Hematopoietic multipotent progenitor cell treated with erythropoietin and hydrocortisone succinate and interleukin-3 and kit ligand, for 17 days (in vitro differentiated cells): ENCODE data around the gene AKAP12.

Experiments
- DNase-seq: peaks from one replicate; pipeline ENCODE4 v3.0.0-alpha.2; 2015; ENCODE audit warnings: low spot score

Gene AKAP12

DNA sequence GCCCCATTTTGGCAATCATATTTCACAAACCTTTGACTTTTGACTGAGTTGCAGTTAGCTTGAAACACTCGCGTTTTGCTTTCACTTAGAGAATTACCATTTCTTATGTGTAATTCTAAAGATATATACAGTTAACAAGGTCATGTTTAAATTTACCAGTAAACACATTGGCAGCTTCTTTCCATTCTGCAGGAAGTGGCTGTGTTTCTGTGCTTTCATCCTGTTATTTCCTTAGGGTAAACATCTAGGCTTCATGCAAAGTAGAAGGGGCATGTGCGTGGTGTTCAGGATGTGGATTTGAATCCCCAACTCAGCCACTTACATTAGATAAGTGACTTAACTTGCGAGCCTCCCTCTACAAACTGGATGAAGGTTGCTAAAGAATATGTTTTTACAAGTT, 41.1 kb downstream of the AKAP12 start:
- no peak for DNase-seq

DNA sequence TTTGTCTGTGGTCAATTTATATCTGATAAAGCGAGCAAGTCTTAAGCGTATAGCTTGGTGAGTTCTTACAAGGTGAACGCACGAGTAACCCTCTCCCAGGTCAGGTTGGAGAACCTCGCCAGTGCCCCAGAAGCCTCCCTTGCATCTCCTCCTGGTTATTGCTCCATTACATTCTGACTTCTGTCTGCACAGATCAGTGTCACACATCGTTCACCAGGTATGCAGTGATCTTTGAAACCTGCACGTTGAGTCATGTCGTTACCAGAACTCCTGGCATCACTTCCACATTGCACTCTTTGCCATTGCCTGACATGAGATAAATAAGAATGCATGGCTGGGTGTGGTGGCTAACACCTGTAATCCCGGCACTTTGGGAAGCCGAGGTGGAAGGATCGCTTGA, 44.2 kb downstream of the AKAP12 start:
- DNase-seq, result no peak

DNA sequence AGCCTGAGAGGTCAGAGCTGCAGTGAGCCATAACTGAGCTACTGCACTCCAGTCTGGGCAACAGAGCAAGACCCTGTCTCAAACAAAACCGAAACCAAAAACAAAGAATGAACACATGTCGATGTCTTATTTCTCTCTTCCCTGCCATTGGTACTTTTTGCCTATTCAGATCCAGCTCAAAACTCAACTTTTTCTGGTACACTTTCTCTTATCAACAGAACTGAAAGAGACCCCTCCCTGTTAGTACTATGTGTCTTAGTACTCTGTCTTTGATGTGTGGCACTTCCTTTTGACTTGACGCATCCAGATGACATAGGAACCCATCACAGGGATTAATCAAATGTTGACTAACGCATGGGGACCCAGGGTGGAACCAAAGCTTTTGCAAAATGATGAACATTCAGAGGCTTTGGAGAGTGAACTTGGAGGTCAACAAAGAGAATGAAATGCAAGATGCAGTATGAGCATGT, 44.8 kb downstream of the AKAP12 start:
- no peak for DNase-seq

DNA sequence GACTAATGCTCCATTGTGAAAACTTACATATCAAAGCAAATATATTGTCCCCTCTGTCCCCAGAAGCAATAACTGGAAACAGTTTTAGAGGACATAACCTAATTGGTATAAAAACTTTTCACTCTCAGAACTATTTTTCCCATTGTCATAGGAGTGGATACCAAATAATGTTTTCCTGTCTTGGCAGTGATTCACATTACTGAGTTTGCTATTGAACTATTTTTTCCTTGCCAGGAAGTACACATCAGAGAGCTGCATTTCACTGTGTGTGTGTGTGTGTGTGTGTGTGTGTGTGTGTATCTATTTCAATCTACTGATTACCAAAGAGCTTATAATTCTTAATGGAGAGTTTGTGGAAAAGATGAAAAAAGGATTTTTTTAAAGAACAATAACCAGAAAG, 45.4 kb downstream of the AKAP12 start:
- DNase-seq, result no peak

DNA sequence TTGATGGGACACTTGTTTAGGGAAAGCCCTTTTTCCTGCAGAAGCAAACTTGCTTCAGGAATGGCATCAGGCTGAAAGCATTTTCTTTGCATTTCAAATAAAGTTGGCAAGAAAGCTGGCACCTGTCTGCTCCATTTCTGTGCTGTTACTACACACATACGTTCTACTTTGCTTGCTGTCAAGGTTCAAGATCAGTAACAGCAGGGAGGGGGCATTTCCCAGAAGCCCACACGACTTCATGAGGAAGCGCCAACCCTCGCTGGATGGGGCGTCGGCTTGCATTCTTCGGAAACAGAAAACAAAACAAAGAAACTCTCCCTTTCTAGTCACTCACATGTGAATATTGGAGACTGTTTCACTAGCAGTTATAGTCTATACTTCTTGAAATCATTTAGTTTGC, 46.4 kb downstream of the AKAP12 start:
- DNase-seq, result no peak

DNA sequence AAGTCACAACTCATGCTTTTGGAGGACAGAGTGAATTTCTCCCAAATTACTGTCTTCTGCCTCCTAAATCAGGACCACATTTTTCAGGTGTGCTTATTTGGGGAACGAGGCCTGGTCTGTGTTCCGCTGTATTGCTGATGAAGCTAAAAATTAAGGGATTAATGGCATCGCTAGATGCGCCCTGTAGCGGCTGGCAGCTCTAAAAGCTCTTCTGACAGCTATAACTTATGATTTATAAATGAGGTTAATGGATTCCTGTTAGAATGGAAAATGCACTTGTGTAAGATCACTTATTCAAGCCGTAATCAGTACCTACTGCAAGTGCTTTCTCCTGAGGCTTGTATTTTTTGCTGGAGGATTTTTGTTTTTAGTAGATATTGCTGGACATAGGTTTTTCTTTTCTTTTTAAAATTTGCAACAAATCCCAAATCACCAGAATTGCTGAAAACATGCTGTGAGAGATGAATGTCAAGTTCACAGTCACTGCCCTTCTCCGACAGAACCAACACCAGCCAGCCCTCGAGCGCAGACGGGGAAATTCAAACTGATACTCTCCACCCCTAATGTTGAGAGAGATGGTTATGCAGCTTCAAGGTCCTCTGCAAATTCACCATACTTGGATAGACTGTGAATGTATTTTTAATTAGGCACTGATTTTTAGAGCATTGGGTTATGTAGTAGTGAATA, 49.1 kb downstream of the AKAP12 start:
- DNase-seq, result no peak

DNA sequence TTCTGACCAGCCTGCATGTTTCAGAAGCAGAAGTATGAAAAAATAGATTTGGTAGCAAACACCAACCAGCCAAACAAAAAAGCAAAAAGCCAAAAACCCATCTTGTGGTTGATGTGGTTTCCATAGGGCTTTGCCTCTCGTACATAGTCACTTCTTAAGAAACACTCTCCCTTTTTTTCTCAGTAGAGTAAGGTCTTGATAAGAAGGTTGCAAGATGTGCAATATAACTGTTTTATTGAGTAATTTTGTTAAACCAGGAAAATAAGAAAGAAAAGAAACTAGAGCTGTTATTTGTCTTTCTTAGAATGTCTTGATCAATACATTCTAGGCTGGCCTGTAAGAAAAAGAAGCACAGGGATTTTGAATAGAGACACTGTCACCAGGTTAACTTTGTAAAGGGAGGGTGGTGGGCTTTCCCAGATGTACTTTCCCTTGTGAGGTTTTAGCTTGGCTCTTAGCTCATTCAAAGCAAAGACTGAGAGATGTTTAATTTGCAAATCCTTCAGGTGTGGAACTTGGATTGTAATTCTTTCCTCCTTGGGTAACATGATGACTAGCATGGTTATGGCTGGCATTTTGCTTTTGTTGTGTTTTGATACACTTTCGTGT, 49.7 kb downstream of the AKAP12 start:
- no peak for DNase-seq

DNA sequence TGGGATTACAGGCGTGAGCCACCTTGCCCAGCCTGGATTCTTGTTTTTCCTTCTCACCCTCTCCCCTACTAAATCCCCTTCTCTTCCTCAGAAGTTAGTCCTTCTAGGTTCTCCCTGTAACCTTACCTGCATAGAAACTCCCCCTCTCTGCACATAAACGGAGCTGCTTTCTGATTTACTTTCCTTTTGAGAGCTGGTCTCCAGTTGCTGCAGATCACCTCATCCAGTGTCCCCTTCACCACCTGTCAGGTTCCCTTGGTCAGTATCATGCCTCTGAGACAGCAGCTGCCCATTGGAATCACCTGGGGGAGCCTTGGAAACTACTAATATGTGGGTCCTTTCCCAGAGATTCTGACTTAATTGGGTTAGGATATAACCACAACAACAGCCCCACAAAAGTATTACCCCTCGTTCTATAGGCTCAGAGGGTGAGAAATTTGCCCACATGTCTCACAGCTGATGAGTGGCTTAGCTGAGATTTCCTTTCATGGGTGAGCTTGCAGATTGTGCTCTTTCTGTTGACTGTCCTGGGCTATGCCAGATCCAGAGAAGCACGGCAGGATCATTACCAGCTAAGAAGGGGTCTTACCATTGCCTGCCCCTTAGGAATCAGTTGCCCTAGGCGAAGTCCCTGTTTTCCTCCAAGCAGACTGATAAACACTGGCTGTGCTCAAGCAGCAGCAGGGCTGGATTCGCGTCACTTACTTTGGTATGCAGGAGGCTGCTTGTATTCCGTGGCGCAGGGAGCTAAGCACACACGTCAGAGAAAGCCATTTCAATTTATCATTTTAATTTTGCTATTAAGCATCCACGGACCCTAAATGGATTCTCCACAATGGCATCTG, 51.3 kb downstream of the AKAP12 start:
- no peak for DNase-seq

DNA sequence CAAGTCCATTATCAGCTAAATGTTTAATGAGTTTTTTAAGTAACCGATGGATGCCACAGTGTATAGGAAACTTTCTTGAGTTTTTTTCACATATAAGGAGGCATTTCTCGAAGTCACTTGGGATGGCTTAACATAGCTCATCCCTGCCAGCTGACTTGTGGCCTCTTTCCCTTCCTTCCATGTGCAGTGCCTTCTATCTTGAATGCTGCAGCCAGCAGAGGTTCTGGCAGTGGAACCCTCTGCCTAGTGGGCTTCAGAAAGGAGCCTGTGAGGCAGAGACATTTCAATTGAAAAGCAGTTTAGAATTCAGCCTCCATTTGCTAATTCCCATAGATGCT, 51.9 kb downstream of the AKAP12 start:
- no peak for DNase-seq

DNA sequence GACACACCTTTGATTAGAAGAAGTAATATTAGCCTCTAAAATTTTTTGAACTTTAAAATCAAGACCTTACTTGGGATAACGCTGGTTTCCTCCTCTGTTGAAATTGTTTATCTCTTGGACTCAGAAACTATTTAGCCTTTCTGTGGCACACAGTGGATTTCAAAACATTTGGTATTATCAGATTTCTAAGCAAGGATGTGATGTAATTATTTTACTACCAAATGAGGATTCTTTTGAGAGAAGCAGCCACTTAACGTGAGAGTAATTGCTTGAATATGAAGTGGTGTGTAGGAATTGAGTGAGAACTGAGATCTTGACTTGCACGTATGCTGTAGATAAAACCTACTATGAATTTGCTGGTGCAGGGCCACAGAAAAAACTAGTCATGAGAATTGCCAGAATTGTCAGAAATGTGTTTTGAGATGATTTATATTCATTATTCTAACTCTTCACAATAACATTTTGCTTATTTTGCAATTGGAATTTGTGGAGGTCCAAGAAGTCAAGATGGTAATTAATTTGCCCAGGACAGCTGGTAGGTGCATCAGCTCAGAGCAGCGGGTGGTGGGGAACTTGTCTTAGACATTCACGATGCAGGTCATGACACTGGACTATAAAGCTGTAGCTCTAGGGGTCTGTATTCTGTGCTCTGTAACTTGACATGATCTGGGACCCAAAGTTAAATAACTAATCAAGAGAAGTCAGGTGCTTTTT, 53.4 kb downstream of the AKAP12 start:
- DNase-seq, result no peak

DNA sequence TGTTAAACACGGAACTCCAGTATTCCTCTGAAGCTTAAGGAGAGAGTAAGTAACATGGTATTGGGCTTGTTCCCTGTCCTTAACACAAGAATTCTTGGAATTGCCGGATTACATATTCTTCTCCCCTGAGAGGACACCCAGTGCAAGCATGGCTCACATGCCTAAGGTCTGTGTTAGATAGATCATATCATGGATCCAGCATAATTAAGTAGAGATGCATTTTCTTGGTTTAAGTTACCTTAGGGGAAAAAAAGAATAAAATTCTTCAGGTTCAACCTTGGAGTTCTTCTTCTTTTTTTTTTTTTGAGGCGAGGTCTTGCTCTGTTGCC, 53.9 kb downstream of the AKAP12 start:
- DNase-seq, result no peak

DNA sequence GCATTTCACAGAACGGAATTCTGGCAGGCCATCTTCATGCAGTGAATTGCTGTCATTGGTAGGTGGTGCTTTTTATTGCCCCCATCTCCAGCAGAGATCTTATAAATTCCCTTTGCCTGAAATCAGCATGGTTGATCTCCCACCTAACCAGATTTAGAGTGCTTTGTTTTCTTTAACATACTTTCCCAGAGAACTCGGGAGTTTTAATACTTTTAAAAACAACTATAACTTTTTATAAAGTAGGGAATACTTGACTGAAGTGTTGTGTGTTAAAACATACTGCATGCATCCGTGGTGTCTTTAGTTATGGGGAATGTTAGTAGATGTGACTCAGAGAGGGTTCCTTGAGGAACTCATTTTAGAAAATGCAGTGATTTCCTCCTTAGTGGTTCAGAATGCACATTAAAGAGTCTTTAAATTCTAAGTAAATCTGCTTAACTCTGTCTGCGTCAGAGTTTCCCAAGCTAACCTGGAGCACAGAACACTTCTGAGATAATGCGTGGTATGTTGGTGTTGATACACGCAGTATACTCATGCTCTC, 54.9 kb downstream of the AKAP12 start:
- DNase-seq, result no peak

DNA sequence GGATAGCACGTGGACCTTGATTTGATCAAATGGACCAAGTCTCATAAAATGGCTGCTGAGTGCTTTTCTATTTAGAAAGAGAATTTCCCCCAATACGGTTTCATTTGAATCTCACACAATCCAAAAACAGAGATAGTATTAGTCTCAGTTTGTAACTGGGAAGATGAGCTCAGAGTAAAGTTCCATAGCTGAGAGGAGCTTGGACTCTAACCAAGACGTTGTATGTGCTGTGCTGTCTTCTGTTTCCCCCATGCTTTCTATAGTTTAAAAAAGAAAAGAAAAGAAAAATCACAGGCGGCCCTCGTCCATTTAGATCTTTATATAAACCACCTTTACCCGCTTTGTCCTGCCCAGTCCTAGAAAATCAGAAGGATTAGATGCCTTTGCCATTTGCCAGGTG, 58.1 kb downstream of the AKAP12 start:
- DNase-seq, result no peak

DNA sequence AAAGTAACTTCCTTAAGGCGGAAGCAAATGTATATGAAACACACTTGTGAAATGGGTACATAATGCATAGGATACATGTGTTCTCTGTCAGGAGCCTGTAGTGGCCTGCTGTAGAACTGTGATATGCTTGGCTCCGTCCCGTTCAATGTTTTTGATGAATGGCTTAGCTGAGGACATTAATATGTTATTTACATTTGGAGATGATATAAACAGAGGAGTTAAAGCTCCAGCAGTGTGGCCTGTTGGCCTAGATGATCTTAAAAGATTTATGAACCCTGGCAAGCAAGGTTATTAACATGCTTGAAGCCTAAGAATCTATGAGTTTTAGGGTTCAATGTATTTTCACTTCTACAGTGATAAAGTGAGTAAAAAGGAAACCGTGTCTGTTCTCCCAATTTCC, 59.2 kb downstream of the AKAP12 start:
- DNase-seq, result no peak

DNA sequence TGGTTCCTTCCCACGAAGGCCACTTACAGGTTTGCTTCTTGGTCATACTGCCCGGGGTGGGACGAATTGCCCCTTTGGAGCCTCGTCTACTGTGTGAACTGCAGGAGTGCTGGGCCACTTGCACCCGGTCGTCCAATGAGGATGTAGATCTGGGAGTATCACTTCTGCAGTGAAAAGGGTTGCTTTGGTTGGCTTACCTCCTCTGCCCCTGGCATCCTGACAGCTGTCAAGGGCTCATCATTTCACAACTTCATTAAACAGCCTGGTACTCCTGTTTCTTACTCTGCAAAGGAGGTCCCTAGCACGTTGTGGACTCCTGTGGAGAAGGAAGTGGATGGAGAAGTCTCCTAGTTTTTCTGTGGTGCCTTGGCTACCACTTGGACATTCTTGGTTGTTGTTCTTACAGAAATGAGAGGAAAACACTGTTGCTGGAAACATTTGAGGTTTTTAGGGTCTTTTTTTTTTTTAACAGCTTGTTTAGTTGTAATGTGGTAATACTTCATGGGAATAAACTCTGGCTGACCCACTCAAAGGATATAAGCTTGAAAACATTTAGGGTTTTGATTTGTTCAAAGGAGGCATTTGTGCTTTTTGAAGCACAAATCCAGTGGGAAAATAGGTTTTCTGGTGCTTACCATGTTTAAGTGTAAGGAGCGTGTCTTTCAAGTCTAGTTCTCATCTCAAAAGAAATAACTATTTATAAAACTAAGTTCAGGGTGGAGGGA, 60.7 kb downstream of the AKAP12 start:
- DNase-seq, result no peak

DNA sequence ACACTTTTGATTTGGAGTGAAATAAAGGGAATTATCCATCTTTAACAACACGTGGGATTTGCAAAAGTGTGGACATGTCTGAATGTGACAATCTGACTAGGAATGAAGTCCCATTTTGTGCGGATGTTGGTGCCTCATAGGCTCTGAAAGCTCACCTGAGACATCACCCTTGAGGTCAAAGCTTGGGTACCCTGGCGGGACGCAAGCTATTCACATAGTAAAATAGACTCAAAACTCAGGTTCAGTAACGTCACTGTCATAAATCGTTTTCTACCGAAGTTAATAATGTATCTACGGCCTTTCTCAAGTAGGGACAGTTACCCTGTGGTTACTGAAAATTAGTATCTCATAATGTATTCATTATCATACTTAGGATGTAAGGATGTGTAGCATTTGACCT, 61.8 kb downstream of the AKAP12 start:
- no peak for DNase-seq

DNA sequence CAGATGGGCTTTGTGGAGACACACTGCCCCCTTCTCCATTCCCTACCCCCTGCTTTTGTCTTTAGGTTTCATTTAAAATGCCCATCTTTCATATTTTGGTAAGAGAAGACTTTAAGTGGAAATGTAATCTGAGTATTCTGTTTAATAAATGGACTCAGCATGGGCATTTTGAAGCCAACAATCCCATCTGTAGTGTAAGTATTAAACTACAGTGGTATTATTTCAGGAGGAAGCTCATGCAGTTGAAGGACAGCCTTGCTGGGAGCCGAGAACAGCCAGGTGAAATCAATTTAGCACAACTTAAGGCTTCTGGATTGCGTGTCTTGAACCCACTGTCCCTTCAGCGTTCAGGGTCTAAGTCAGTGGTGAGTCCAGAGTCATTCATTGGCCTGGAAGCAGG, 63.5 kb downstream of the AKAP12 start:
- no peak for DNase-seq

DNA sequence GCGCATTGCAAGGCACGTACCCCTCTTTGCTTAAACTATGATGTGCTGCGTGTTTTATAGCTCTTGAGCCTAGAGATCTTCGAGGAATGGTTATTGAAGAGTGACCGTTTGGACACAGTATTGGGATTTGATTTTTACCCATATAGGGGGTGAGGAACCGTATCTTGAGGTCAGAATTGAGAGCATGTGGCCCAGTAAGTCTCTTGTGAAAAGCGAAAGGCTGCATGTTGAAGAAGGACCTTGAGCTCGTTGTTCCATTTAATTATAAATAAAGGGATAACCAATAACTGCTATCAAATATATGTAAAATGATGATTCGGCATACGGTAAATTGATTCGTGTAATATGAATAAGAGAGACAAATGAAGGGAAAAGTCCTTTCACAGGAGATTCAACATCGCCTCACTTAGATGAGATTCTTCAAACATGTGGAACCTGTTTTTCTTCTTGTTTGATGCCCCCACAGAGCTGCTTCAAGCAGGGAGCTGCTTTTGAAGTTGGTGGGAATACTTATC, 66.6 kb downstream of the AKAP12 start:
- no peak for DNase-seq

DNA sequence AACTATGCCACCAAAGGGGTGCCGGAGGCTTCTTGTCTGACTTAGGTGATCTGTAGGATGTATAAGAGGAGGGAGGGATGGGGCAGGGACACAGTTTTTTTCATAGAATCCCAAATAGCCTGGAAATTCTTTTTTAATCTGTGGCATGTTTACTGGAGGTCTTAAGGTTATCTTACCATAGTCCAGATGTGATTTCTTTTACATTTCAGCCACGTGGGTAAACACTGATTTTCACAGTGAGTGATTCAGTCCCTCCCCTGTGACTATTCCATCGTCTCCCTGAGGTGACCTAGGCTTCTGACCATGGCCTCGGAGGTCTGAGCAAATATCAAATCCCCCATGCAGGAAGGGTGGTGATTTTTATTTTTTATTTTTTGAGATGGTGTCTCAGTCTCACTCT, 67.7 kb downstream of the AKAP12 start:
- no peak for DNase-seq

DNA sequence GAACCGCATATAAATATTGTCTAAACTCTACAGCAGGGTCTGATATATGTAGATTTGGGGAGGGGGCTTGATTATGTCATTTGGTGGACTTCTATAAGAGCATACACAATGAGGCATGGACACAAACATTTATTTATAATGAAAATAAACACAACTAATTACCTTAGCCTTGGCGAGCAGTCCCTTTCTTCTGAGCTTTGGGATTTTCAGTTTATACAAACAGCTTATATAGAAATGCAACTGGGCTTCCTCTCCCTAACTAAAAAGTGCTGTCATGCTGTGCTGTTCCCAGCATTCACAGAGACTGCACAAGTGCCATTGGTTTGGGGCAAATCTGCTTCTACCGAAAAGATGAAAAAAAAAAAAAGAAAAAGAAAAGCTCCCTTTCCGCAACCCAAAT, 69.9 kb downstream of the AKAP12 start:
- DNase-seq, result no peak

DNA sequence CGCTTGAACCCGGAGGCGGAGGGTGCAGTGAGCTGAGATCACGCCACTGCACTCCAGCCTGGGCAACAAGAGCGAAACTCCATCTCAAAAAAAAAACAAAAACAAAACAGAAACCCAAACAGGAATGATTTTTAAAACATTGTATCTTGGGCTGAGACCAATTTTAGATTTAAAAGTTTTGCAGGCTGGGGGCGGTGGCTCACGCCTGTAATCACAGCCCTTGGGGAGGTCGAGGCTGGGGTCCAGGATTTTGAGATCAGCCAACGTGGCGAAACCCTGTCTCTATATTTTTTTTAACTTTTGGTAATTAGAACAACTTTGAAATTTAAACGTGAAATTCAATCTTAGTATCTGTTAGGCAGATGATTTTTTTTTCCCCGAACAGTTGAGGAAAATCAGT, 70.5 kb downstream of the AKAP12 start:
- DNase-seq, result no peak
